ENCODE measurements around the gene PDE4DIP.
"Not testable (repeated sequence)": the region's sequence is repeated elsewhere in the genome, so short reads cannot be mapped to it uniquely, and the experiment has no call there.

PDE4DIP gene

GRCh38 chr1:148869634-148869961, 25.4 kb downstream of the PDE4DIP start:
- not testable (repeated sequence) for DNase-seq (ENCODE audit: extremely low read depth in 1 of 2, low read depth in 1 of 2)

GRCh38 chr1:148874408-148875388, 30.5 kb downstream of the PDE4DIP start:
- not testable (repeated sequence) for DNase-seq (ENCODE audit: extremely low read depth in 1 of 2, low read depth in 1 of 2)

- not testable (repeated sequence) for DNase-seq (ENCODE audit: extremely low read depth in 1 of 2, low read depth in 1 of 2)
Observed at GRCh38 chr1:148879812-148880416, 35.7 kb downstream of the PDE4DIP start.

DNA sequence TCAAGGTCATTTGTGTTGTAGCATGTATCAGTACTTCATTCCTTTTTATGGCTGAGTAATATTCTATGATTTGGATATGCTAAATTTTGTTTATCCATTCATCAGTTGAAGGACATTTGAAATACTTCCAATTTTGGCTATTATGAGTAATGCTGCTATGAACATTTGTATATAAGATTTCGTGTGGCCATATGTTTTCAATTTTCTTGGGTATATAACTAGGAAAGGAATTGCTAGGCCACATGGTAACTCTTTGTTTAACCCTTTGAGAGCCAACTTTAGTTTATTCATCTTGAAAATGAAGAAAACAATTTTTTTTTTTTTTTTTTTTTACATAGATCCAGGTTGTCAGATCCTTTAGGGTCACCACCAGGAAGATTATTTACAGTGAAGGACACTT, 37.0 kb downstream of the PDE4DIP start:
- not testable (repeated sequence) for DNase-seq (ENCODE audit: extremely low read depth in 1 of 2, low read depth in 1 of 2)

- not testable (repeated sequence) for DNase-seq (ENCODE audit: extremely low read depth in 1 of 2, low read depth in 1 of 2)
Observed at GRCh38 chr1:148885219-148885618, 41.0 kb downstream of the PDE4DIP start.

DNA sequence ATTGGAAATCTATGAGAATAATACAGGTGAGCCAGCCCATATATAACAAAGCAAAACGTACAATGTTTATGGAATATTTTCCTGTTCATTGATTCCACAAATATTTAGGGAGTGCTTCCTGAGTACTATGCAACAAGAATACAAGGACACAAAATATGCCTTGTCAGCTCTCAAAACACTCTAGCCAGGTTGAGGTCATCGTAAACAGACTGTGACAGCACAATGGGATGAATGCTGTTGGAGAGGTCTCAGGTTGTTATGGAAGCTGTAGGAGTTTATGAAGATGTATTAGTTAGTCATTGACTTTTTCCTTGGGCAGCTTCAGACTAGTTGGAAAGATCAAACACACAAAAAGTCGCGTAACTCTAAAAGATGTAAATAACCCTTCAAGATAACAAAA, 42.1 kb downstream of the PDE4DIP start:
- not testable (repeated sequence) for DNase-seq (ENCODE audit: extremely low read depth in 1 of 2, low read depth in 1 of 2)

DNA sequence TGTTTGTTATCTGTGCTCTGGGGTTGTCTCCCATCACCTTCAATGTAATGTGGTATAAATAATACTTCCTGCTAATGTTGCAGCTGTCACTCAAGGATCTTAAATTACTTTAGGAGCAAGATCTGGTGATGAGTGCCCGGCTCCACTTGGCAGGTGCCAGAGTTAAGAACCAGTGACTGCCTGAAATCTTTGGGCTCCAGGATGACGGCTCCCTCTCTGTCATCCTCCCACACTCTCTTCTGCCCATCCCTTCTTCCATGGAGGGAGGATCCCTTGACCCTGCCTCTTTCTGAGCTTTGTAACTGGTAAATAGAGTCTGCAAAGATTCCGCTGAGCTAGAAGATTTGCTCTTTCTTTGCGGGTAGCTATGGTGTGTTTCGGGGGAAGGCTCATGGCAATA, 44.4 kb downstream of the PDE4DIP start:
- not testable (repeated sequence) for DNase-seq (ENCODE audit: extremely low read depth in 1 of 2, low read depth in 1 of 2)

DNA sequence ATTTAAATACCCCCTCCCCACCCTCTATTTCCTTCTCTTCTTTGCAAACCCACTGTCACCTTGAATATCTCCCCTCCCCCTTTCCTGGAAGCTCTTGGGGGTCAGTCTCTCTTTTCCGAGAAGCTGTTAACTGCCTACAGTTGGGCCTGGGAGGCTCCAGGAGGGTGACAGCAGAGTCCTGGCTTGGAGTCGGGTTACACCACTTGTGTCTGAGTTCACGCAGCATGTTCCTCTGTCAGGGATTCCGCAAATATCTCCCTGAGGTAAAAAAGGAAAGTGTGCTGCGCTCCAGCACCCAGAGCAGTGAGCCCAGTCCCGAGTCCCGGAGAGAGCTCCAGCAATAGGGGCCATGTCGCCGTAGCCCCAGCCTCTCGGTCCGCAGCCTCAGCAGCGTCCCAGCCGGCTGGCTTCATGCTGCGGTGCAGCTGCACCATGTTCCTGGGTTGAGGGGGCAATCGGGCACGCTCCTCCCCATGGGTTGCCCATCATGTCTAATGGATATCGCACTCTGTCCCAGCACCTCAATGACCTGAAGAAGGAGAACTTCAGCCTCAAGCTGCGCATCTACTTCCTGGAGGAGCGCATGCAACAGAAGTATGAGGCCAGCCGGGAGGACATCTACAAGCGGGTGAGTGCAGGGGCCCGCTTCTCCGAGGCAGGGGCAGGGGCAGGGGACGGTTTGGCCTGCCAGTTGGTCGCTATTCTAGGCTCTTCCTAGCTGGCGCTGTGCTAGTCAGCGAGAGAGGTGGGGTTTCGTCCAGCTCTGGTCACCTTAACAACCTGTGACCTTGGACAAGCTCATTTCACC, 45.2 kb downstream of the PDE4DIP start:
- DNase-seq (ENCODE audit: extremely low read depth in 1 of 2, low read depth in 1 of 2), result not testable (repeated sequence)

GRCh38 chr1:148890075-148890568, 45.9 kb downstream of the PDE4DIP start:
- not testable (repeated sequence) for DNase-seq (ENCODE audit: extremely low read depth in 1 of 2, low read depth in 1 of 2)

GRCh38 chr1:148894360-148895352, 50.4 kb downstream of the PDE4DIP start:
- not testable (repeated sequence) for DNase-seq (ENCODE audit: extremely low read depth in 1 of 2, low read depth in 1 of 2)

- DNase-seq (ENCODE audit: extremely low read depth in 1 of 2, low read depth in 1 of 2), result not testable (repeated sequence)
Observed at GRCh38 chr1:148900026-148900425, 55.8 kb downstream of the PDE4DIP start.

DNA sequence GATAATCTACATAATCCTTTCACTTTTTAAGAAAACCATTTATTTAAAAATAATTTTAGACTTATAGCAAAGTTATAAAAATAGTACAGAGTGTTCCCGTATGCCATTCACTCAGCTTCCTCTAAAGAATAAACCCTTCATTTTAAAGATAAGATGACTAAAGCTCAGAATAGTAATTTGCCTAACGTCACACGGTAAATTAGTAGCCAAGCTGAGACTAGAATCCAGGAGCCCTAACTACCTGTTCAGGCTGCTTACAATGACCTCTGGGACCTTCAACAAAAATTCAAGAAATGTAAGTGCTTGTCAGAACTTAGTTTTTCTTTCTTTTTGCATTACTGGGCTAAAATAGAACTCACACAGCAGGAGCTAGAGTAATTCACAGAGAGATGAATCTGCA, 56.5 kb downstream of the PDE4DIP start:
- DNase-seq (ENCODE audit: extremely low read depth in 1 of 2, low read depth in 1 of 2), result not testable (repeated sequence)

DNA sequence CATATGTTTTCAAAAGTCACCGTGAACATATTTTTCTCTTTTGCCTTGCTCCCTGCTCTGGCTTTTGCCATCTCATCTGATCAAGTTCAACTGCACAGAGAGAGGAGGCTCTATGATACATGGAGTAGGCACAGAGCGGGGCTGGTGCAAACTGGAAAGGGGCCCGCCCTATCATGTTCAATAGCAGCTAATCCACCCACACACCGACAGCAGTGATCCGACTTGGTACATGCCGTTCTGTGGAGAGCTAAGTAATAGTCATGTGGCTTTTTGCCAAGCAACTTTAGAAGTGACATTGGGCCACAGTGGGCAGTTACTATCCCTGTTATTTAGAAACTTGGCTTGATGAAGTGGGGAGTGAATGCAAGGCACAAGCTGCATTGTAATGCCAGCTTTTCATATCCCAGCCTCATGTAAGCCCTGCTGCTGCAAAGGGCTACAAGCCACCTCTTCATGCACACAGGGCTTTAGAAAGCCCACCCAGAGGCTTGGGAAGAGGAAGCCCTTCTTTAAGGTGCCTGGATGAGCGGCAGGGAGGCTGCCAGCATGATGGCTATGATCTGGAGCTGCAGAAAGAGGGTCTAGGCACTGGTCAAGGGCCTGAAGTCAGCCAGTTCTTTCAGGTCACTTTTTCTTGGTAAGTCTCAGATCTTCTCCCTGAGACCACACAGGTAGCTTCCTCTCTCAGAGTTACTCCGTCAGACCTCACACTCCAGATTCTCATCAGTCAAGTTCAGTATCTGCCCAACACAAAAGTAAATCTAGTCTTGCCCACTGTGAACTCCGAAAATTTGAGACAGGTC, 57.1 kb downstream of the PDE4DIP start:
- DNase-seq (ENCODE audit: extremely low read depth in 1 of 2, low read depth in 1 of 2), result not testable (repeated sequence)

GRCh38 chr1:148901953-148902341, 57.7 kb downstream of the PDE4DIP start:
- DNase-seq (ENCODE audit: extremely low read depth in 1 of 2, low read depth in 1 of 2), result not testable (repeated sequence)

GRCh38 chr1:148909219-148909826, 65.1 kb downstream of the PDE4DIP start:
- DNase-seq (ENCODE audit: extremely low read depth in 1 of 2, low read depth in 1 of 2), result not testable (repeated sequence)

DNA sequence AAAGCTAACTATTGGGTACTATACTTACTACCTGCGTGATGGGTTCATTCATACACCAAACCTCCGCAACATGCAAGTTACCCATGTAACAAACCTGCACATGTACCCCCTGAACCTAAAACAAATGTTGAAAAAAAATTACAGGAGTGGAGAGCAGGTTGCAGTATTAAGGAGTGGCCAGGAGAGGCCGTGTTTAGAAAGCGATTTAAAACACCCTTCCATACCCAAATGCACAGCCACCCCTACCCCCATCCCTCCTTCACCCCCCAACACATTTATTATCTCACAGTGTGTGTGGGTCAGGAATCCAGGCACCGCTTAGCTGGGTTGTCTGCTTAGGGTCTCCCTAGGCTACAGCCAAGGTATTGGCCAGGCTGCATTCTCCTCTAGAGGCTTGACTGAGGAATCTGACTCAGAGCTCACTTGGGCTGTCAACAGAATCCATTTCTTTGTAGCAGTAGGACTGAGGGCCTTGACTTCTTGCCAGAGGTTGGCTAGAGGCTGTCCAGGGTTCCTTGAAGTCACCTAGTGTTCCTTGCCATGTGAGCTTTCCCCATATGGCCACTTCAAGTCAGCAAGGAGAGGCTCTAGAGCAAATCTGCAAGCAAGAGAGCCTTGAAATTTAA, 67.2 kb downstream of the PDE4DIP start:
- DNase-seq (ENCODE audit: extremely low read depth in 1 of 2, low read depth in 1 of 2), result not testable (repeated sequence)

DNA sequence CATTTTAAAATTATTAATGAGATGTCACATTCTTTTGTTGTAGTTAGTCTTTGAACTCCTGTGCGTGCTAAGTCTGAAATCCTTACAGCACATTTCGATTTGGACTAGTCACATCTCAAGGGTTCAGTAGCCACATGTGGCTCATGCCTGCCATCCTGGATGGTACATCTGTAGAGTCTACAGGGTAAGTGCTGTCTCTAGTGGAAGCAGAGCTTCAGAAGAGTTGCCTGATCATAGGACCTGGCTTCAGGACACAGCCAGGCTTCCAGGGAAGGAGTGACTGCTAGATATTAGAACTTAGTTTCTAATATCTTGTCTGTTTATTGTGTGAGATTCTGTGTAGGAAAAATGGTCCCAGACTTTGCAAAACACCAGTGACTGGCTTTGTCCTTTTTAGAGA, 72.0 kb downstream of the PDE4DIP start:
- DNase-seq (ENCODE audit: extremely low read depth in 1 of 2, low read depth in 1 of 2), result not testable (repeated sequence)

Measured in stimulated activated CD8-positive, alpha-beta memory T cell treated with anti-CD3 and anti-CD28 coated beads, Interleukin-7, amount 100 ng/mL, for 48 hours (primary cell).